ENCODE data around the gene AZIN2.

AZIN2 gene

GRCh38 chr1:33092438-33092837, 11.5 kb downstream of the AZIN2 start:
- H3K27ac ChIP-seq: no peak overlapping the region
- H3K36me3 ChIP-seq: no peaks in the 10 kb centered on the region
- no peak for TF ChIP-seq CTCF (IDR thresholded peaks at IDR 0.05)
- H3K4me3 ChIP-seq (ENCODE audit: low read depth in 1 of 2, low read length in 1 of 2): no peak overlapping the region
- H3K4me1 ChIP-seq (ENCODE audit: control insufficient read depth in 1 of 2, insufficient read depth in 1 of 2, low read depth in 1 of 2, low read length in 1 of 2): no peaks in the 10 kb centered on the region
- no peaks in the 10 kb centered on the region for H3K9me3 ChIP-seq
- H3K27me3 ChIP-seq: peaks cover 11% of the 10 kb centered on the region

- no peak for TF ChIP-seq CTCF (IDR thresholded peaks at IDR 0.05)
These were observed 12.1 kb downstream of the AZIN2 start for GRCh38 chr1:33093004-33093403.

GRCh38 chr1:33094486-33094885, 13.5 kb downstream of the AZIN2 start:
- TF ChIP-seq CTCF (IDR thresholded peaks at IDR 0.05): no peak
- H3K36me3 ChIP-seq: no peaks in the 10 kb centered on the region
- no peaks in the 10 kb centered on the region for H3K9me3 ChIP-seq
- no peaks in the 10 kb centered on the region for H3K4me1 ChIP-seq (ENCODE audit: control insufficient read depth in 1 of 2, insufficient read depth in 1 of 2, low read depth in 1 of 2, low read length in 1 of 2)
- no peak overlapping the region for H3K4me3 ChIP-seq (ENCODE audit: low read depth in 1 of 2, low read length in 1 of 2)
- H3K27me3 ChIP-seq: peaks cover 4% of the 10 kb centered on the region
- no peak overlapping the region for H3K27ac ChIP-seq

More at GRCh38 chr1:33093004-33093403, 12.1 kb downstream of the AZIN2 start:
- no peaks in the 10 kb centered on the region for H3K9me3 ChIP-seq
- H3K4me3 ChIP-seq (ENCODE audit: low read depth in 1 of 2, low read length in 1 of 2): no peak overlapping the region
- H3K4me1 ChIP-seq (ENCODE audit: control insufficient read depth in 1 of 2, insufficient read depth in 1 of 2, low read depth in 1 of 2, low read length in 1 of 2): no peaks in the 10 kb centered on the region
- H3K27ac ChIP-seq: no peak overlapping the region
- no peaks in the 10 kb centered on the region for H3K36me3 ChIP-seq
- H3K27me3 ChIP-seq: peaks cover 5% of the 10 kb centered on the region

- H3K9me3 ChIP-seq: no peaks in the 10 kb centered on the region
- peak; percentile 89 for TF ChIP-seq CTCF (IDR thresholded peaks at IDR 0.05)
- no peaks in the 10 kb centered on the region for H3K4me1 ChIP-seq (ENCODE audit: control insufficient read depth in 1 of 2, insufficient read depth in 1 of 2, low read depth in 1 of 2, low read length in 1 of 2)
- H3K27me3 ChIP-seq: peaks cover 9% of the 10 kb centered on the region
- H3K27ac ChIP-seq: no peak overlapping the region
- no peak overlapping the region for H3K4me3 ChIP-seq (ENCODE audit: low read depth in 1 of 2, low read length in 1 of 2)
- H3K36me3 ChIP-seq: no peaks in the 10 kb centered on the region
These were observed 14.1 kb downstream of the AZIN2 start for GRCh38 chr1:33094971-33095604.

GRCh38 chr1:33096363-33097005, 15.5 kb downstream of the AZIN2 start:
- no peak overlapping the region for H3K4me3 ChIP-seq (ENCODE audit: low read depth in 1 of 2, low read length in 1 of 2)
- no peak for TF ChIP-seq CTCF (IDR thresholded peaks at IDR 0.05)
- H3K4me1 ChIP-seq (ENCODE audit: control insufficient read depth in 1 of 2, insufficient read depth in 1 of 2, low read depth in 1 of 2, low read length in 1 of 2): no peaks in the 10 kb centered on the region
- peaks cover 9% of the 10 kb centered on the region for H3K27me3 ChIP-seq
- no peaks in the 10 kb centered on the region for H3K9me3 ChIP-seq
- no peak overlapping the region for H3K27ac ChIP-seq
- no peaks in the 10 kb centered on the region for H3K36me3 ChIP-seq
